ENCODE results near the gene HBZ.
"Not testable (repeated sequence)": the region's sequence is repeated elsewhere in the genome, so short reads cannot be mapped to it uniquely, and the experiment has no call there.

Gene HBZ

GRCh38 chr16:140175-140857 is 12.1 kb upstream of the HBZ start:
- DNase-seq, result no peak

DNA sequence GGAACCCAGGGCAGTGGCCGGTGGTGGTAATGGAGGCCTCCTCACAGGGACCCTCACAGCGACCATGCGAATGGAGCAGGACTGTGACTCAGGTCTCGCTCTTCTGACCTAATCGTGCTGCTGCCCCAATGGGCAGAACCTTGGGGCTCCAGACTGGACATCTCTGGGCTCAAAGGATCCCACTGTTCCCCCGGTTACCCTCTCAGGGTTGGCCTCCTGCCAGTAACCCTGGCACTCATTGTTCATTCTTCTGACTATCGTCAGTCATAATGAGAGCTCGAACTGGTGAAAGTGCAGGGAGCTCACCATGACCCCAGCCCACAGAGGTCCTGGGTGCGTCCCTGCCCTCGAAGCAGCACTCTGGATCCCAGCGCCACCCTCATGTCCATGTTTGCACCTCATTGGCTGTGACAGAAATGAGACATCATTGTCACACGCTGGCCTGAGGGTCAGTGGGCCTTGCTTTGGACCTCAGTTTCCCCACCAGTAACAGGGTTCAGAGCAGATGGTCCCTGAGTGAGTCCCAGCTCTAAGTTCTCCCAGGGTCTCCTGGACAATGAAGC is 10.0 kb upstream of the HBZ start:
- DNase-seq, result no peak

DNA sequence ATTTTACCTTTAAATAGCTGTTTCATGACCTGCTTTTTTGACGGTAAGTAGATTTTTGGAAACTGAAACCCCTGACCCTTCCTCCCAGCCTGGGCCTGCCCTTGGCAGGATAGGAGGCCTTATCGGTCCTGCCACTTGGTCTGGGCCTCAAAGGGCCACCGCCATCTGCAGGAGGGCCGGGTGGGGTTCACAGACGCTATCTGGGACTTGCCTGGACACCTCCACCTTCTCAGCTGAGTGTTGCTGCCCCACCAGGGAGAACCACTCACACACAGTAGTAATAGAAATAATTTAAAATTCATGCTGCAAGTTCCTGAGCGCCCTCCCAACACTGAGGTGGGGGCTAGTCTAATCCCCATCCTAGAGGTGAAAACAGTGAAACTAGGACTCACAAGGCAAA is 9.4 kb upstream of the HBZ start:
- DNase-seq, result no peak

DNA sequence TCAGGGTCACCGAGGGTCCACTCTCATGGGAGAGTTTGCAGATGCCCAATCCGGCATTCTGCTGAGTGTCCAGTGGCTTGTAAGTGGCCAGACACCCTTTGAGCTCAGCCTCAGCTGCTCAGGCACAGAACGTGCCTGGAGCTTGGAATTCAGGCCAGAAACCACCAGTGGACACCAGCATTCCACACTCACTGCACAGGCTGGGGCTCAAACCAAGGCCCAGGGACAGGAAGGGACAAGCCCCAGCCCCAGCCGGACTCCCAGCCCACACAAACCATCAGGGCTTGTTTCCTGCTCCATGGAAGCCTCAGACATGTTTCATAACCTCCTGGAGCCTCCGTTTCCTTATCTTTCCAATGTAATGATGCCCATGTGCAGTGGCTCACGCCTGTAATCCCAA is 9.0 kb upstream of the HBZ start:
- no peak for DNase-seq

- DNase-seq, result no peak
Observed at GRCh38 chr16:144797-145252, 7.6 kb upstream of the HBZ start.

- DNase-seq, result no peak
Observed at GRCh38 chr16:146646-147045, 5.8 kb upstream of the HBZ start.

DNA sequence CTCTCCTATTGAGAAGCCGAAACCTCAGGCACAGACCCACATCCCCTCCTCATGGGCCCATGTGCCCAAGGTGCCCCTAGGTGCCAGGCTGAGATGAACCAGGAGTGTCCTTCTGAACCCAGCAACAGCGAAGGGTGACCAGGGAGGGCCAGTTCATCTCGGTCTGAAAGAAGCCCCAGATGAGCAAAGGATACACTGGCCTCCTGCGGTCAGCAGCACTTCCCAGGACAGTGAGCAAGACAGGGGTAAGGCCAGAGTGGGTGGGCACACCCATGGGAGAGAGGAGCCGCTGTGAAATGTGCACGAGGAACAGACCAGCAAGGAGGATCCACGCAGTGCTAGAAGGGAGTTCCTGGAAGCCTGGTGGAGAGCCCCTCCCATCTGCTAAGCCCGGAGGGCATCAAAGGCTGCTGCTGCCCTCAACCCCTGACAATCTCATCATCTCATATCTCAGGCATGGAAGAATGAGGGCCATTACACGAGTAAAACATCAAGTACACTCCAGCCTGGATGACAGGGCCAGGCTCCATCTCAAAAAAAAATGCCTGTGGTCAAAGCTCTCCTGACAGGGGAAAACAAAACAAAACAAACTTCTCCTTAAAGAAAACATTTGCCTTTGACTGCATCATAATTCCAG is 3.3 kb upstream of the HBZ start:
- no peak for DNase-seq

GRCh38 chr16:153129-153521 is 681 bp downstream of the HBZ start:
- not testable (repeated sequence) for DNase-seq

- not testable (repeated sequence) for DNase-seq
Observed at GRCh38 chr16:153550-154216, 1.2 kb downstream of the HBZ start.

- no peak for DNase-seq
Observed at GRCh38 chr16:154217-155030, 2.0 kb downstream of the HBZ start.

DNA sequence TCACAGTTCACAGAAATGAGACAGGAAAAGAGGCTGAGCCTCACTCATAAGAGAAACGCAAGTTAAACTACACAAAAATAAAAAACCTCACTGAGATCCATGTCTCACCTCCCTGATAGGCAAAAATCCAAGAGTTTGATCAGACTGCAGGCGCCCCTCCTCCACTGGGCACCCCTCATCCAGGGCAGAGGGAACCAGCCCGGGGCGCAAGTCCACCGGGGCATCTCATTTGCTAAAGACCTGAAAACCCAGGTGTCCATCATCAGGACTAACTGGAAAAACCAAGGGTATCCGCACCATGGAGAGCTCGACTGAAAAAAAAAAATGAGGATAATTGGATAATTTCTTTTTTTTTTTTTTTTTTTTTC is 2.6 kb downstream of the HBZ start:
- no peak for DNase-seq

- no peak for DNase-seq
Observed at GRCh38 chr16:159136-159849, 6.8 kb downstream of the HBZ start.

DNA sequence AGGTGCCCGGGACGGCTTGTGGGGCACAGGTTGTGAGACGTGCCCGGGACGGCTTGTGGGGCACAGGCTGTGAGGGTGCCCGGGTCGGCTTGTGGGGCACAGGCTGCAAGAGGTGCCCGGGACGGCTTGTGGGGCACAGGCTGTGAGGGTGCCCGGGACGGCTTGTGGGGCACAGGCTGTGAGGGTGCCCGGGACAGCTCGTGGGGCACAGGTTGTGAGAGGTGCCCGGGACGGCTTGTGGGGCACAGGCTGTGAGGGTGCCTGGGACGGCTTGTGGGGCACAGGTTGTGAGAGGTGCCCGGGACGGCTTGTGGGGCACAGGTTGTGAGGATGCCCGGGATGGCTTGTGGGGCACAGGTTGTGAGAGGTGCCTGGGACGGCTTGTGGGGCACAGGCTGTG is 7.8 kb downstream of the HBZ start:
- not testable (repeated sequence) for DNase-seq

- no peak for DNase-seq
Observed at GRCh38 chr16:160691-161190, 8.3 kb downstream of the HBZ start.

- no peak for DNase-seq
Observed at GRCh38 chr16:162271-162991, 10.0 kb downstream of the HBZ start.

DNA sequence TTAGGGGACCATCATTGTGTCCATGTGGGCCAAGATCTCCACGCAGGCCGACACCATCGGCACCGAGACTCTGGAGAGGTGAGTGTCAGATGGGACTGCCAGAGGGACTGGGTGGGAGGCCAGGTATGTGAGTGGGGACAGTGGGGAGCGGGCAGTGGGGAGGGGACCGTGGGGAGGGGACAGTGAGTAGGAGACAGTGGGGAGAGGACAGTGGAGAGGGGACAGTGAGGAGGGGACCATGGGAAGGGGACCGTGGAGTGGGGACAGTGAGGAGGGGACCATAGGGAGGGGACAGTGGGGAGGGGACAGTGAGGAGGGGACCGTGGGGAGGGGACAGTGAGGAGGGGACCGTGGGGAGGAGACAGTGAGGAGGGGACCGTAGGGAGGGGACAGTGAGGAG is 10.7 kb downstream of the HBZ start:
- DNase-seq, result not testable (repeated sequence)

DNA sequence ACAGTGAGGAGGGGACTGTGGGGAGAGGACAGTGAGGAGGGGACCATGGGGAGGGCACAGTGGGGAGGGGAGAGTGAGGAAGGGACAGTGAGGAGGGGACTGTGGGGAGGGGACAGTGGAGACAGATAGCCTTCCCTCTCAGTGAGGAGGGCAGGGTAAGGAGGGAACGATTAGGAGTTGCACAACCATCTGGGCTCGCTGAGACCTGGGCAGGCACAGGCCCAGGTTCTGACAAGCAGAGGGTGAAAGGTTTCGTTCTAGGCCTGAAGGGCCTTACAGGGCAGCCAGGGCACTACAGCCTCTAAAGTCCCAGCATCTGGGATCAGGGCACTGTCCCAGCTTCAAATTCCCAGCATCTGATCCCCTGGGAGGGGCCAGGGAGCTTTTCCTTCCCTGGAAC is 11.3 kb downstream of the HBZ start:
- not testable (repeated sequence) for DNase-seq

GRCh38 chr16:164134-164823 is 11.8 kb downstream of the HBZ start:
- not testable (repeated sequence) for DNase-seq

DNA sequence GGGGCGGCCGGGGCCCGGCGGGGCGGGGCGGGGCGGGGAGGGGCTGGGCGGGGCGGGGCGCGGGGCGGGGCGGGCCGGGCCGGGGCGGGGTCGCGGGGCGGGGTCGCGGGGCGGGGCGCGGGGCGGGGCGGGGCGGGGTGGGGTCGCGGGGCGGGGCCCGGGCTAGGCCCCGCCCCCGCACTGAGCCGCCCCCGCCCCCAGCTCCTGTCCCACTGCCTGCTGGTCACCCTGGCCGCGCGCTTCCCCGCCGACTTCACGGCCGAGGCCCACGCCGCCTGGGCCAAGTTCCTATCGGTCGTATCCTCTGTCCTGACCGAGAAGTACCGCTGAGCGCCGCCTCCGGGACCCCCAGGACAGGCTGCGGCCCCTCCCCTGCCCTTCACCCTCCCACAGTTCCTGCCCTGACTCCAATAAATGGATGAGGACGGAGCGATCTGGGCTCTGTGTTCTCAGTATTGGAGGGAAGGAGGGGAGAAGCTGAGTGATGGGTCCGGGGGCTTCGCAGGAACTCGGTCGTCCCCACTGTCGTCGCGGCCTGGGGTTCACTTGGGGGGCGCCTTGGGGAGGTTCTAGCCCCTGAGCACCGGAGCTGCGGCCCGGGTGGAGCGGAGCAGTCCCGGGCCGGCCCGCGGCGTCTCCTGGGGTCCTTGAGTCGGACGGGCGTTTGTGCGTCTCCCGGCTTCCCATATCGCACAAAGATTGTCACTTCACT is 12.5 kb downstream of the HBZ start:
- DNase-seq, result no peak
